RWPE1 (cell line): ENCODE results near the gene SPINK1.

Source experiments
- CTCF ChIA-PET: fragments of 350-600 bp; sonication (Branson Sonifier 250); formaldehyde crosslinking; extraction: SDS; loops from one replicate; lab custom pipeline; 2021; lab: Yijun Ruan, JAX
- POLR2A ChIA-PET: fragments of 400-600 bp; formaldehyde crosslinking; extraction: SDS; loops from one replicate; lab custom pipeline; 2020; ENCODE audit warnings: antibody characterized with exemption; ENCODE audit not compliant: low non-redundant PET; lab: Yijun Ruan, JAX
- DNase-seq: peaks from one replicate; pipeline ENCODE4 v3.0.0; 2012; ENCODE audit warnings: low spot score
- H3K27ac ChIP-seq: fragments of 450-650 bp; 2 replicates; pipeline ENCODE4 v1.5.1; 2017
- CTCF ChIP-seq: fragments of 450-650 bp; conservative IDR thresholded peaks from 2 replicates; pipeline ENCODE4 v1.5.1; 2017; ENCODE audit warnings: low read depth, mild to moderate bottlenecking

Gene SPINK1

GRCh38 chr5:147779694-147780093, 51.8 kb downstream of the SPINK1 start:
- CTCF ChIA-PET = interaction anchor here (0.7 kb wide), 1 partner anchor 43 kb away, joined by 4 read pairs; no protein-coding TSS in a partner anchor
- DNase-seq = no peak

GRCh38 chr5:147776989-147777388, 54.5 kb downstream of the SPINK1 start:
- ChIA-PET POLR2A (no interaction called here), CTCF (interaction anchor here (0.6 to 0.7 kb wide), 2 partner anchors 12 to 262 kb away, joined by 3 to 5 read pairs; no protein-coding TSS in a partner anchor)
- H3K27ac ChIP-seq = no peak overlapping the region
- no peak for TF ChIP-seq CTCF
- DNase-seq = no peak

More at GRCh38 chr5:147779694-147780093, 51.8 kb downstream of the SPINK1 start:
- no peak overlapping the region for H3K27ac ChIP-seq
- POLR2A ChIA-PET = no interaction called here
- TF ChIP-seq CTCF = no peak
